Measurements from ENCODE around the gene CREB3L4. TPM values are rescaled to one million over a fixed set of nuclear protein-coding genes. Genes with fewer than 3 reads are reported as not detected.

CREB3L4 gene
- total RNA-seq, 1 donor from 2014 or later: 41.7 TPM

DNA sequence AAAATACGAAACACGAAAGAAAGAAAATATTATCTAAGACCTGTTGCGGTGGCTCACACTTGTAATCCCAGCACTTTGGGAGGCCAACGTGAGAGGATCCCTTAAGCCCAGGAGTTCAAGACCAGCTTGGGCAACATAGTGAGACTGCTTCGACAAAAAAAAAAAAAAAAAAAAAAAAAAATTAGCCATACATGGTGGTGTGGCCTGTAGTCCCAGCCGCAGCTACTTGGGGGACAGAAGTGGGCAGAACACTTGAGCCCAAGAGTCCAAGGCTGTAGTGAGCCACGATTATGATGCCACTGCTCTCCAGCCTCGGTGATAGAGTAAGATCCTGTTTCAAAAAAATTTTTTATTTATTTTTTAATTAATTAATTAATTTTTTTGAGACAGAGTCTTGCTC lies 19.9 kb downstream of the CREB3L4 start:
- Mint-ChIP-seq H3K4me3 (ENCODE audit: low read depth) (no peak overlapping the region), H3K4me1 (ENCODE audit: low read depth) (peaks cover 33% of the 10 kb centered on the region), H3K27me3 (no peaks in the 10 kb centered on the region), H3K36me3 (ENCODE audit: insufficient read depth) (peaks cover 20% of the 10 kb centered on the region), H3K27ac (peak overlapping the region; percentile 46), H3K9me3 (ENCODE audit: low read depth) (no peaks in the 10 kb centered on the region)
- TF ChIP-seq CTCF (IDR thresholded peaks at IDR 0.05; ENCODE audit: unreplicated experiment): no peak
- no peak for DNase-seq (ENCODE audit: low spot score, unreplicated experiment)

DNA sequence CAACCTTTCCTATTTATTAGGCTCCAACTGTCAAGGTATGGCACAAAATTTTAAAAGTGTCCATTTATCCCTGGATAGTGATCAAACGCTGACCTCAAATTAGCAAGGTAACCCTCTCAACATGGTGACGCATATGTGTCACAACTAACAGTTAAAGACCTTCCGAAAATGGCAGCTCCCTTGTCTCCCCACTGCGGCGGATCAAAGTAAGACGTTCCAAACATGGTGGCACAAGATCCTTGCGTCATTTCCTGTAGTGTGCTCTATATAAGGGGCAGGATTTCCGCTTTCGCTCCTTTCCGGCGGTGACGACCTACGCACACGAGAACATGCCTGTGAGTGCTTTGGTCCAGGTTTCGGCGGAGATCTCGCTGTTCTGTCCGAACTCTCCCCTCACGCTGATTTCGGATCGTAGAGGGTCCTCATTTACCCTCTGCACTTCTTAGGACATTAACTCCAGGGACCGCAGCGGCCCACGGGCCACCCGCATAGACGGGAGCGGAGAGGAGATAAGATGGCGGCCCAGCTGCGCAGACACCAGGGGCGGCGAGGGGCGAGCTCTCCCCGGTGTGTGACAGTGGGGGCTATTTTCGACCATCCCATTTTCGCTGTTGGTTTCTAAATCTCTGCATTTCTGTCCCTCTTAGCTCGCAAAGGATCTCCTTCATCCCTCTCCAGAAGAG lies 22.9 kb downstream of the CREB3L4 start, which contains the start of gene RPS27:
Gene RPS27, plus strand, starts transcription at position 295 of the 683 bp plus-strand sequence. Its CDS starts 35 bp downstream, at position 330.
- Mint-ChIP-seq H3K27me3 (no peaks in the 10 kb centered on the region), H3K4me1 (ENCODE audit: low read depth) (peaks cover 26% of the 10 kb centered on the region), H3K4me3 (ENCODE audit: low read depth) (peak within 1 kb of the TSS; percentile 96), H3K27ac (peak within 1 kb of the TSS; percentile 99), H3K36me3 (ENCODE audit: insufficient read depth) (peaks cover 24% of the 10 kb centered on the region), H3K9me3 (ENCODE audit: low read depth) (peaks cover 2% of the 10 kb centered on the region)
- DNase-seq (ENCODE audit: low spot score, unreplicated experiment): peak; percentile 77
- no peak for TF ChIP-seq CTCF (IDR thresholded peaks at IDR 0.05; ENCODE audit: unreplicated experiment)

DNA sequence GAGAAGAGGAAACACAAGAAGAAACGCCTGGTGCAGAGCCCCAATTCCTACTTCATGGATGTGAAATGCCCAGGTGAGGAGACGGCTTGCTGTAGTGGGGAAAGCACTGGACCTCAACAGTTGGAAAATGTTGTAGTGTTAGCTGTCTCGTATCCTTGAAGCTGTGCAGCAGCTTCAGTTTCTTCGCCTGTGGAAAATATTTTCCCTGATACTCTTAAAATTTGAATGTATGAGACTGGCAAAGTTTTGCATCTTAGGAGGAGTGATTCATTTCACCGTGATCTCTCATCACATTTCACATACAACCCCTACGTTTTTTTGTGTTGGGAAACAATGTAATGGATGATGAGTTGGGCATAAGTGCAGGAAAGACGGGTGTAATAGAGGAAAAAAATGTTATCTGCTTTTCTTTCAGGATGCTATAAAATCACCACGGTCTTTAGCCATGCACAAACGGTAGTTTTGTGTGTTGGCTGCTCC lies 23.5 kb downstream of the CREB3L4 start:
- Mint-ChIP-seq H3K9me3 (ENCODE audit: low read depth) (peaks cover 4% of the 10 kb centered on the region), H3K36me3 (ENCODE audit: insufficient read depth) (peaks cover 27% of the 10 kb centered on the region), H3K27me3 (no peaks in the 10 kb centered on the region), H3K4me1 (ENCODE audit: low read depth) (peaks cover 23% of the 10 kb centered on the region), H3K4me3 (ENCODE audit: low read depth) (peak overlapping the region; percentile 96), H3K27ac (peak overlapping the region; percentile 99)
- DNase-seq (ENCODE audit: low spot score, unreplicated experiment): no peak
- TF ChIP-seq CTCF (IDR thresholded peaks at IDR 0.05; ENCODE audit: unreplicated experiment): no peak

- peaks cover 4% of the 10 kb centered on the region for H3K9me3 Mint-ChIP-seq (ENCODE audit: low read depth)
- H3K27me3 Mint-ChIP-seq: no peaks in the 10 kb centered on the region
- DNase-seq (ENCODE audit: low spot score, unreplicated experiment): no peak
- peak overlapping the region; percentile 96 for H3K4me3 Mint-ChIP-seq (ENCODE audit: low read depth)
- H3K4me1 Mint-ChIP-seq (ENCODE audit: low read depth): peaks cover 18% of the 10 kb centered on the region
- H3K36me3 Mint-ChIP-seq (ENCODE audit: insufficient read depth): peaks cover 27% of the 10 kb centered on the region
- peak overlapping the region; percentile 99 for H3K27ac Mint-ChIP-seq
- no peak for TF ChIP-seq CTCF (IDR thresholded peaks at IDR 0.05; ENCODE audit: unreplicated experiment)
Observed at GRCh38 chr1:153991806-153992205, 24.1 kb downstream of the CREB3L4 start.

GRCh38 chr1:153995202-153995601 lies 27.5 kb downstream of the CREB3L4 start:
- DNase-seq (ENCODE audit: low spot score, unreplicated experiment): no peak
- peaks cover 17% of the 10 kb centered on the region for H3K4me1 Mint-ChIP-seq (ENCODE audit: low read depth)
- peak overlapping the region; percentile 23 for H3K27ac Mint-ChIP-seq
- H3K36me3 Mint-ChIP-seq (ENCODE audit: insufficient read depth): peaks cover 27% of the 10 kb centered on the region
- TF ChIP-seq CTCF (IDR thresholded peaks at IDR 0.05; ENCODE audit: unreplicated experiment): no peak
- peaks cover 4% of the 10 kb centered on the region for H3K9me3 Mint-ChIP-seq (ENCODE audit: low read depth)
- no peaks in the 10 kb centered on the region for H3K27me3 Mint-ChIP-seq
- H3K4me3 Mint-ChIP-seq (ENCODE audit: low read depth): no peak overlapping the region

Measured in progenitor cell of endocrine pancreas (in vitro differentiated cells).